NCI-H524 (cell line): ENCODE measurements around the gene CIB2.

Experiments used
- DNase-seq, 2 experiments: peaks; one replicate each; lab custom pipeline; 2025; lab: John Stamatoyannopoulos, UW

The CIB2 gene

GRCh38 chr15:78065973-78066946, 65.0 kb downstream of the CIB2 start:
- DNase-seq, result peak in 1 of 2 experiments; percentile 35

DNA sequence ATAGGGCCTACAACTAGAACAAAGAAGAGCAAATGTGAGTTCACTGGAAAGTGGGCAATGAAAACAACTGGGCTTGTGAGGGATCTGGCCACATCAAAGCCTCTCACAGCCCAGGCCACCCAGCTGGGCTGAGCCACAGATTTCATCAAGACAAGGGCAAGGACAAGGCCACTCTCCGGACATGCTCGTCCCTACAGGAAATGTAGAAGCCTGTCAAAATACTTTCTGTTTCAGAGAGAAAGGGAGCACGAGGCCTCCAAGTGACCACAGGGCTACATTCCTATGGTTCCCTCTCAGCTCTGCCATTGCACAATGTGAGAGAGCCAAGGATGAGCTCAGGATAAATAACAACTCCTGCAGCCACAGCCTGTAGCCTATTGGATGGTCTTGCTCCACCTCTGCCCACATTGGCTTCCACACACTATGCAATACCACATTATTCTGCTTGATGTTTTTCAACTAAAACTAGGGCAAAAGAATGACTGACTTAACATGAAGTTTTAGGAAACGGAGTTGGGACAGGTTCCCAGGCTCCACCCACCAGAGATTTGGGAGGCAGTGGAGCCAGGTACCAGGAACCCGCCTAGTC, 65.9 kb downstream of the CIB2 start:
- DNase-seq, result no peak

DNA sequence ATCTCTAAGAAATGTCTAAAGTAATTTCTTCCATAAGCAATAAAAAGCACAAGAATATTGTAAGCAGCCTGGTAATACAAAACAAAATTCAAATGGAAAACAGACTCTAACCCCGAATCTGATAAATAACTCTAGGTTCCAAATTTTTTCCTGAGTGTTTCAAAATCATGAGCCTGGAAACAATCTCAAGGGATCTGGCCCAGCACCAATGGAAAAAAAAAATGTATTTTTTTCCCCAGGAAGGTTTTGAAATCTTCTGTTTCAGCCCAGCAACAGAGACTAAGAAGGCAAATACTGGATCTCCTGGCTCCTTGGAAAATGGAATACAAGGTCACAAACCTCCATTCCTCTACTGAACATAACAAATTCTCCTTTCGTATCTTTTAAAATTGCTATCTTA, 66.7 kb downstream of the CIB2 start:
- DNase-seq, result no peak

DNA sequence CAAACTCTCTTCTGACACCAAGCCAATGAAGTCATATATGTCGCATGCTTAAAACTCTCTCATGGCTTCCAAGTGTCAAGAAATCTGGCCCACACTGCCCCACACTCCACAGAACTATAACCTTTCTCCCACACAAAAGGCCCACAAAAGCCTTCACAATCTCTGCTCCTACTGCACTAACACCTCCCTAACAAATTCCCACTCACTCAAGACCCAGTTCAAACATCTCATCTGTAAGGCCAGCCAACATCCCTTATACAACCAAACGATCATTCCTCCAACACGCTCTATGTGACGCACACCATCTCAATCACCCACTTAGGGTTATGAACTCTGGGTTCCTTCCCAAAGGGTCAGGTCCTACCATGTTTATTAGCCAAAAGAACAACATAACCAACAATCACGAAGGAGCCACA, 67.3 kb downstream of the CIB2 start:
- no peak for DNase-seq

DNA sequence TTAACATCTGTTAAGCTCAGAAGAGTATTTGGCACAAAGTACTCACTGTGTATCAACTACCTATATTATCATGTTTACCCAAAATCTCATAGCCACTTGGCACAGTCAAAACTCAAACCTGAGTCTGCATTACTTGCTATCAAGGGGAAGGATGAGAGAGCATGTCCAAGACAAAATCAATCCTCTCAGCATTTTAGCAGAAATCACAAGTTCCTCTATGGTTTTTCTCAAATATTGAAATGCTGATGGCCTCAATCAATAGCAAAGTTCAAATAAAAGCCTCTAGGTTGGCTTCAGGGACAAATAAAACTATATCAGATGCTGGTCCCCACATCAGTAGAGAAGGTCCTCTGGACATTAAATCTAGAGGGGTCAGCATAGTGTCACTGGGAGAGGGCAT, 68.0 kb downstream of the CIB2 start:
- no peak for DNase-seq

DNA sequence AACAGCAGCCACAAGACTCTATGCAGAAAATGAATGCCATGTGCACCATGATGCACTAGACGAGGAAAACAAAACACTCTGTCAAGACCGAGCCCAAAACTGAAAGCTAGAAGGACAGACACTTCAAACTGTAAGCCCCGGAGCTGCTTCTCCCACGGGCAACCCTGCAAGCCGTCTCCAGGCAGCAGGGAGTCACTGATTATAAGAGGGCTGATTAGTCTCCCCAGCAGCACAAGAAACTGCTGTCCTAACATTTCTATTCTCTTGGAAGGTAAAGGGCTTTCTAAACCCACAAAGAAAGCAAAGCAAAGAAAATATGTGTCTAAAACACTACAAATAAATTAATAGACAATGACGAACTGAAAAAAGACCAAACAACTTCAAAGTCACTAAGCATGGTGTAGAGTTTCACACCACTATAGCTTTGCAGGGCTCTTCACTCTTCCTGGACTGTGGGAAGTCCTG, 69.2 kb downstream of the CIB2 start:
- peak; percentile 73 to 79 for DNase-seq

DNA sequence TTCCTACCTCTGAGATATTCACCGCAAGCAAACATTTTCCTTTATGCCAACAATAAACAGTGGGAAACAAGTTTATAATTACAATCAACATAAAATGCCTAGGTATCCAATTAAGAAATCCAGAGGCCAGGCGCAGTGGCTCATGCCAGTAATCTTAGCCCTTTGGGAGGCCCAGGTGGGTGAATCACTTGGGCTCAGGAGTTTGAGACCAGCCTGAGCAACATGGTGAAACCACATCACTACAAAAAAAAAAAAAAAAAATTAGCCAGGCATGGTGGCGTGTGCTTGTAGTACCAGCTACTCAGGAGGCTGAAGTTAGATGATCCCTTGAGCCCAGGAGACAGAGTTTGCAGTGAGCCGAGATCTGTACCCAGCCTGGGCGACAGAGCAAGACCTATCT, 71.0 kb downstream of the CIB2 start:
- DNase-seq, result peak in 1 of 2 experiments; percentile 13

DNA sequence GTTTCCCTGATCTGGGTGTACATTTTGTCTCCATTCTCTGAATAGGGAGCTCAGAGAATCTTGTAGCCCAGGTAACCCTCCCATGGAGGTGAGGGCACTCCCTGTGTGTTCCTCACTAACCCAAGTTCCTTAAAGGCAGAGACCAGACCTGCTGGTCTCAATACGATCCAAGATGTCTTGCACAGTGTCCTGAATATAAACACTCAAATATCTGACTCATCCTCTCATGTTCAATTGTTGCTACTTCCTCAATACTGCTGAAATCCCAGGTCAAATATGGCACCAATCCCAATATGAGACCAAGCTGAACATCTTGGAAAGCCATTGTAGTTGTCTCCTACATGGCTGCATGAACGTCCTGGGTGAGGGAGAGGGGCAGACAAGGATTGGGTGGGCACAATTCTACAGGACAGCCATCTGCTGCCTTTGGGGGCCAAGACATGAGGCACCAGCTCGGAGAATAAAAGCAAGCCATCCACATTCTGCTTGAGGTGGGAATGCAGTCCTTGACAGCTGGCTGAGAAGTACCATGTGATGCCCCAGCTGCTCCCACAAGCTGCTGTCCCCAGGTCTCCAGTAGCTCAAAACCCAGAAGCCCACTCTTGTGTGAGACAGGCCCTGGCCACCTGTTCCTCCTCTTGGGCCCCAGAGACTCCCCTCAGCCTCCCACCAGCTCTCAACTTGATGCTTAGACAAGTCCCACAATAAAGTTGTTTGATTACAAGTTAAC, 72.0 kb downstream of the CIB2 start:
- peak; percentile 98 to 99 for DNase-seq

DNA sequence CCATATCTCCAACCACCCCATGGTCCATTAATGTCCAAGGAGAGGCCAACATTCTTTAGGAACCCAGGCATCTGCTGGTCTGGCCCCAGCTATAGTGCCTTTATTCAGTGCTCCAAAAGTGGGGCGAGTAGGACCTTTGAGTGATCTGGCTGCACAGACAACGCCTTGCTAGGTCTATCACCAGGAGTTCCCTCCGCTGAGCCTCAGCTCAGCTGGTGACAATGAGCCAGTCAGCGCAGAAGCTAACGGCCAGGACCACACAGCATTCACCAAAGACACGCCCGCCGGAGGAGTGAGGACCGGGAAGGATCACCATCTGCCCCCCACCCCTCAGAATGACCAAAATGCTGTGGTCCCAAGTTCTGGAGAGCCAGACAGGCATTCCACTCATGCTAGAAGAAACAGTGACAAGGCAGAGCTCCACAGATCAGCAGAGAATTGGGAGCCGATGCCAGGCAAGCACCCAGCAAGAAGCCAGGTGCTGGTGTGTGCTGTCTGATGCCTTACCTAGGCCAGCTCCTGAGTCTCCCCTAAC, 72.8 kb downstream of the CIB2 start:
- no peak for DNase-seq

- DNase-seq, result no peak
Observed at GRCh38 chr15:78057803-78058202, 73.4 kb downstream of the CIB2 start.

- peak in 1 of 2 experiments; percentile 42 for DNase-seq
Observed at GRCh38 chr15:78056714-78057269, 74.5 kb downstream of the CIB2 start.

GRCh38 chr15:78055919-78056713, 75.1 kb downstream of the CIB2 start:
- peak in 1 of 2 experiments; percentile 46 for DNase-seq

DNA sequence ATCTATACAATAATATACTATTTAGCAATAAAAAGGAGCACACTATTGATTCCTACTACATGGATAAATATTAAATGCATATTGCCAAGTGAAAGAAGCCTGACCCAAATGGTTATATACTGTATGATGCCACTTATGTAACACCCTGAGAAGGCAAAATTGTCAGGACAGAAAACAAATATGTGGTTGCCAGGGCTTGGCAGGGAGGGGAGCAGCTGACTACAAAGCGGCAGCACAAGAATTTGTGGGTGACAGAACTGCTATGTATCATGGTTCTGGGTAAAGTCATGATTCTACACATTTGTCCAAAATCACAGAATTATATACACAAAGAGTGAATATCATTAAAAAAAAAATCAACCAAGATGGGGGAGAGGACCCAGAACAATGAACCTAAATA, 76.3 kb downstream of the CIB2 start:
- DNase-seq, result no peak
